GM18951 (cell line): ENCODE results near the gene SLAMF6.
"Not testable (repeated sequence)": the region's sequence is repeated elsewhere in the genome, so short reads cannot be mapped to it uniquely, and the experiment has no call there.

Experiments
- POLR2A ChIP-seq: IDR thresholded peaks from 4 replicates; pipeline ENCODE4 v1.6.1; 2011; ENCODE audit warnings: mild to moderate bottlenecking; ENCODE audit not compliant: insufficient read length, insufficient read depth; ENCODE audit errors: extremely low read depth
- in situ Hi-C: fragments of 300-500 bp; cut with MboI; formaldehyde crosslinking; loops from one replicate; pipeline ENCODE4 v1.12.0; 2022; ENCODE audit warnings: low sequenced_read_pairs, mixed read lengths, inconsistent platforms; ENCODE audit not compliant: unreplicated experiment

SLAMF6 gene

GRCh38 chr1:160538985-160539651 is 16.1 kb upstream of the SLAMF6 start:
- no peak for TF ChIP-seq POLR2A
- in situ Hi-C loops = no loop called here

- in situ Hi-C loops = no loop called here
- TF ChIP-seq POLR2A = no peak
Observed at GRCh38 chr1:160537714-160538665, 14.9 kb upstream of the SLAMF6 start.

GRCh38 chr1:160534823-160535605 is 12.0 kb upstream of the SLAMF6 start:
- no peak for TF ChIP-seq POLR2A
- in situ Hi-C loops = no loop called here

- in situ Hi-C loops = not testable (repeated sequence)
Observed at GRCh38 chr1:160532557-160532813, 9.4 kb upstream of the SLAMF6 start.

GRCh38 chr1:160531809-160532556 is 8.9 kb upstream of the SLAMF6 start:
- in situ Hi-C loops = not testable (repeated sequence)

- in situ Hi-C loops = not testable (repeated sequence)
Observed at GRCh38 chr1:160529401-160529952, 6.4 kb upstream of the SLAMF6 start.

- in situ Hi-C loops = not testable (repeated sequence)
Observed at GRCh38 chr1:160523789-160524188, 734 bp upstream of the SLAMF6 start.

GRCh38 chr1:160522136-160522535 is 919 bp downstream of the SLAMF6 start:
- in situ Hi-C loops = no loop called here
- TF ChIP-seq POLR2A = no peak

- no peak for TF ChIP-seq POLR2A
- in situ Hi-C loops = no loop called here
Observed at GRCh38 chr1:160521554-160521953, 1.5 kb downstream of the SLAMF6 start.

- no peak for TF ChIP-seq POLR2A
- in situ Hi-C loops = no loop called here
Observed at GRCh38 chr1:160520999-160521398, 2.1 kb downstream of the SLAMF6 start.

GRCh38 chr1:160520582-160520981 is 2.5 kb downstream of the SLAMF6 start:
- in situ Hi-C loops = no loop called here
- TF ChIP-seq POLR2A = no peak

- in situ Hi-C loops = no loop called here
- TF ChIP-seq POLR2A = peak; percentile 34
Observed at GRCh38 chr1:160519642-160520435, 3.2 kb downstream of the SLAMF6 start.

GRCh38 chr1:160517519-160517918 is 5.5 kb downstream of the SLAMF6 start:
- in situ Hi-C loops = not testable (repeated sequence)

GRCh38 chr1:160515908-160516307 is 7.1 kb downstream of the SLAMF6 start:
- in situ Hi-C loops = not testable (repeated sequence)
